DMS79 (cell line): ENCODE data around the gene NOSTRIN.
"Not testable (repeated sequence)": the region's sequence is repeated elsewhere in the genome, so short reads cannot be mapped to it uniquely, and the experiment has no call there.

ENCODE experiments used
- DNase-seq: peaks from one replicate; lab custom pipeline; 2025; lab: John Stamatoyannopoulos, UW

Gene NOSTRIN

DNA sequence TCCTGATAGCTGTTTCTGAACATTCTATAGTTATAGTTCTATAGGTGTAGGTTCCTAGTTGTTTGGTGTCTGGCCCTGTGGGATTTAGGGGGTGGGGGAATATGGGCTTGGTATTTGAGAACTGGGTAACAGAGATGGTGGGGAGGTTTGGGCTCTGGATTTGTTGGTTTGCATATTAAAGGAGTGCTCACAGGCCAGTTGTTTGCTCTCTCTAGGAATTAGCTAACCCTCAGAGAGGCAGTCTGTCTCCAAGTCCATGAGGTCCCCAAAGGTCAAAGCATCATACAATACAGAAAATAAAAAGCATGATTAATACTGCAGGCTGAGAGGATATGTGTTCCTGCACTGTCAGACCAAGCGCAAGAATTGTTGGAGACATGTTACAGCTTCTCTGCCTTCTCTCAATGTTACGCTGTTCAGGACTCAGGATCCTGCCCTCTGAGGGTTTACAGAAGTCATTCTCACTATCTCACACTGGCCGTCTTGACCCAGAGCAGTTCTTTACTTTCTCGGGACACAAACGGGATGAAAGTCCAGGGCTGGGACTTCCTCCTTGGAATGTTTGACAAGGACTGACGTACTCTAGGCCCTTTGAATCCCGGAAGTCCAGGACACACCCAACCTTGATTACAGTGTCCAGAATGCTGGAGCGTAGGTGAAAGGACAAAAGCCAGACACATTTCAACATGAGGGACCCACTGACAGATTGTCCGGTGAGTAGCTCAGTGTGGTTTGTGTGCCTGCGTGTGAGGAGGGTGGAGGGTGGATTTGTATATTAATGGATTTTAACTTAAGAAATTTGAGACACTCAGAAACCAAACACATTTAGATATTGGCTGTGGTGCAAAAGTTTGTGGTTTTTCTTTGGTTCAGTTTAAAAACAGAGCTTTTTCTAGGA lies at the start of gene NOSTRIN:
Gene NOSTRIN (plus strand): TSS at position 677 of the 898 bp plus-strand sequence. CDS start 10 bp downstream, at position 687.
- DNase-seq: no peak

DNA sequence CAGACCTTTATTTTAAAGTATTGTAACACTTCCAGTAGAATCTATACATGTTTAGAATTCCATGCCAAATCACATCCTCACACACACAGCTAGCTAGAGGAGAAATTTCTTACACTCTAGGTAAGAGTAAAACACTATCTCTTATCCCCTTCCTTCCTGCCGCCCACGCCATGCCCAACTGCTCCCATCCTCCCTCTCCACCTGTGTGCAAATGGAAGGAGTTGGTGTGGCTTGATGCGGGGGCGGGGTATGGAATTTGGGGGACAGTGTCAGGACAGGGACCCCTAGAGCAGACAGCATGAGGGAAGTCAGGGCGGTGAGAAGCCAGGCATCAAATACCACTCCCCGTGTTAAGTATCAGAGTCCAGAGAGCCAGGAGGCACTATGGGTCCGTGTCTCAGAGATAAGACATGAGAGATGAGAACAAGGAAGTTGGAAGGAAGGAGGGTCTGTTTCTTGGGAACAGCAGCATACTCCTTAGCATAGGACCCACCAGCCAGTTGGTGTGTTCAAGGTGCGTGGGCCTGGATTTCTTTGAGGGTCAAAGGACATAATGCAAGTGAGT lies 48.6 kb upstream of the NOSTRIN start:
- no peak for DNase-seq

DNA sequence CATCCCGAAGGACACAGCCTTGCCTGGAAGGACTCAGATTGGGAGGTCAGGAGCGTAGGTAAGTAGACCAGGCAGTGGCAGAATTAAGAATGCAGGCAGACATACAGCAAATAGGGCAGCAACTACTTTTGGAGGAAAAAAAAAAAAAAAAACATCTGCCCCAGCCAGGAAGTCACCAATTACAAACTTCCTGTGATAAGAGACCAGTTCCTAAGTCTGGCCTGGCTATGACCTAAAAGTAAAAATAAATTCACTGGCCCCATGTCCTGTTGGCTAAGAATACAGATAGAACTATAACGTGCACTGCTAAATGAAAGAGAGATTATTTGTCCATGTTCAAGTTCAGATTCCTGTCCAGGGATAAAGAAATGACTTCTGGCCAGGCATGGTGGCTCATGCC lies 45.2 kb upstream of the NOSTRIN start:
- no peak for DNase-seq

DNA sequence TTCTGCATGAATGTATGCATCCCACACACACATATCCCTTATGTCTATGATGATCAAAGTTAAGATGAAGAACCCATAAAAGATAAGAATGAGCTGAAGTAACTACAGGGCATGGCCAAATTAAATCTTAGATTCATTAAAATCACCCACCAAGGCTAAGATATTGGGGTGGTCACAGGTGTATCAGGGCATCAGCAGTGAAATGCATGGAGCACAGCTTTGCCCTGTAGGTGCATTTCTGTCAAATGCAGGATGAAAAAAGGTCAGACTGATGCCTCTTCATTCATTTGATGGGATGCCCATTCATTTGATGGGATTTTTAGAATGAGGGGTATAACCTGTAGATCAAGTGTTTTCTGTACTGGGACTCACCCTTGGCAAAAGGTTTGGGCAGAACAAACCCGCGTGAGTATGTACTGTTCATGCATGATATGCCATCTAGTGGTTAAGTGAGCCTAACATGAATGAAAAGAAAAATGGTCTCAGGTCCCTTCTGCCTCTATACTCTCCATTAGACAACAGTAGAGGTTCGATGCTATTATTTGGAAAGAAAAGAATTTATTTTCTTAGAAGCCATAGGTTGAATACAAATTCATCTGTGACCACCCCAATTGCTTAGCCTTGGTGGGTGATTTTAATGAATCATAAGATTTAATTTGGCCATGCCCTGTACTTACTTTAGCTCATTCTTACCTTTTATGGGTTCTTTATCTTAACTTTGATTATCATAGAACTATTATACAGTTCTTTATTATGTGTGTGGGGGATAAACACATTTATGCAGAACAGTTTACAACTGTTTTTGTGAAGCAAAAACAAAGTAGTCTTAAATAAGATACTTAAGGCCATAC lies 43.2 kb upstream of the NOSTRIN start:
- DNase-seq: no peak

- no peak for DNase-seq
These were observed 37.0 kb upstream of the NOSTRIN start for GRCh38 chr2:168765401-168765800.

DNA sequence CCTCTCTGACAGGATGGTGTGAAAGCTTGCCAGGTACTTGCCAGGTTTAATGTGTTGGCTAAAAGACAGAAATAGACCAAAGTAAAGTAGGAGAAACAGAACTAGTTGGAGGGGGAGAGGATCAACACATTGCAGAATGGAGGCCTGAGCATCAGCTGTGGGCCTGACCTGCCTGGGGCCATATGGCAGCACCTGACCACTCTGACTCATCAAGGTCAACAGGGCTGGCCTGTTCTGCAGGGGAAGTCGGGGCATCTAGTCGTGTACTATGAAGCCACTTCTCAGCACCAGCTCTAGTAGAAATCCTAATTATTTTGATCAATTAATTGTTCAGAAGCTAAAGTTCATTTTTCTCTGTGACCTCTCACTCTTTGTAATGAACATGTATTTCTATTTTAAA lies 35.8 kb upstream of the NOSTRIN start:
- DNase-seq: no peak

DNA sequence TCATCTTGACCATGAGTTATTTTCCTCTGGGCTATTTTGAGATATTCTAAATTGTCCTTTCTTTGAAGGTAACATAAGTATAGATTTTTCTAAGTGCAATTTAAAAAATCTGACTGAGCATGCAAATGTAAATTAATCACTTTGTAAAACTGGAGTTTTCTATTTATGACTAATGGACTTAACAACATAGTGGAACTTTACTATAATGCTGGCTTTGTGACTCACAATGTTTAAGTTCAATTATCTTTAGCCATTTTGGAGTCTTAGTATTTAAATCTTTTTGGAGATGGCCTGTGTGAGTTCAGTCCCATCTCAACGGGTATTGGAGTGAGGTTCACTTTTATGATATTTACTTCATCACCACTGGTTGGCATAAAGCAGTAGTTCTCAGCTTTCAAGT lies 35.2 kb upstream of the NOSTRIN start:
- DNase-seq: no peak

GRCh38 chr2:168768357-168768756 lies 34.1 kb upstream of the NOSTRIN start:
- not testable (repeated sequence) for DNase-seq

DNA sequence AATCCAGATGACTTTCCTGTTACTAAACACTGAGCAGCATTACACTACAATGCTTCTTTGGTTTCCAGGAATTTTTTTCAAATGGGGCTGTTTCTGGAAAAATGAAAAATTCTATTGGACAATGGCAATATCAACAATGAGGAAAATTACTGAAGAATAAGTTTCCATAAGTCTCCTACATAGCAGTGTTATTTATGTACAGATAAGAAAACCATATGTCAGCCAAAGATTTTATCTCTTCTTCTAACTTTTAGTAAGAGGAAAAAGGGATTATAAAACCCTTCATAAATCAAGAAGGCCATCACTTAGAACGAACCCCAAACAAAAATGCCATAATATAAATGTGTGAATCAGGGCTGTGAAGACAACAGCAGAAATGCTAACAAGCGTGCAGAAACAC lies 31.6 kb upstream of the NOSTRIN start:
- no peak for DNase-seq

- no peak for DNase-seq
These were observed 29.7 kb upstream of the NOSTRIN start for GRCh38 chr2:168772704-168773103.

DNA sequence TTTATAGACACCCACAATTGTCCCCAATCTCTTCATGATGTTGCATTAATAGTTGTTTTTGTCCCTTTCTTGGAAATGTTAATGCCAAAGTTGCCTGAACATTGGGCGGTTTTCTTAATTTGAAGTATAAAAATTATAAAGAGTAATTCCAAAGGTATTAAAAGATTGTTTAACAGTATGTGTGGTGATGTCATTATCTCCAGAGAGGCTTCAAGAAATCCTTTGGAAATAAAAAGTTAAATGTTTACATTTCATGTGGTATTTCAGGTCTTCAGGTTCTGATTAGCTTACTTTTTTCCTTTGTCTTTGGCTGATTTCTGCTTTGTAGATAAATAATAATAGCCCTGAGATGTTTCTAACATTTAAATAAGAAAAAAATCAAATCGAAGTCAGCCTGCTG lies 29.3 kb upstream of the NOSTRIN start:
- DNase-seq: no peak

DNA sequence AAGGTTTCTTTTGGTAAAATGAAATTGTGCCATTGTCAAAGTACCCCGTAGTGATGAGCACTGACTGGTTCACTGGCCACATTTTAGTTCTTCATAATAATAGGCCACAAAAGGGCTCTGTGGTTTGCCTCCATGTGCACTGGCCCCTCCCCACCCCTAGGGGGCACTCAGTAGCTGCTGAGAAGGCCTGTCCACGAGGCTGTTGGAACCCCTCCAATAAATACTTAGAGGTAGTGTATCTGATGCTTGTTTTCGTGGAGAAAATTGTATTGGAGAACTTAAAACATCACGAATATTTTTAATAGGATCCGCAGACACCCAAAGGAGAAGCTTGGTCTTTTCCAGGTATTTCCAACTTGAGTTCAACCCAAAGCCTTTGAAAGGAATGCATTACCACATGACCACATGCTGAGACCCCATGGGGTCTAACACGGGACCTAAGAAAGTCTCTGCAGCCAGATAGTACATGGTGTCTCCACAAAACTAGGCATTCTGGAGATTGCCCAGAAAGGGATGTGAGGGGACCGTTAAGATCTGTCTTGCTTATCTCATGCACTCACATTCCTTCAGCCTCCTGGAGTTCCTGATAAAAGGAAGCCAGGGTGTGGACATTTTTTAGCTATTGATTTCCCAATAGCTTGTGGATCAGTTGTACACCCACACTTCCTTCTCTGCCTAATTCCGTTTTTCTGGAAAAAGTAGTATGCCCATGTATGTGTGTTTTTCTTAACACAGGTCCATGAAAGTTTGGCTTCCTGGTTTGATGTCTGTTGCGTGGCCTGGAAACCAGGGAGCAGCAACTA lies 28.5 kb upstream of the NOSTRIN start:
- no peak for DNase-seq

DNA sequence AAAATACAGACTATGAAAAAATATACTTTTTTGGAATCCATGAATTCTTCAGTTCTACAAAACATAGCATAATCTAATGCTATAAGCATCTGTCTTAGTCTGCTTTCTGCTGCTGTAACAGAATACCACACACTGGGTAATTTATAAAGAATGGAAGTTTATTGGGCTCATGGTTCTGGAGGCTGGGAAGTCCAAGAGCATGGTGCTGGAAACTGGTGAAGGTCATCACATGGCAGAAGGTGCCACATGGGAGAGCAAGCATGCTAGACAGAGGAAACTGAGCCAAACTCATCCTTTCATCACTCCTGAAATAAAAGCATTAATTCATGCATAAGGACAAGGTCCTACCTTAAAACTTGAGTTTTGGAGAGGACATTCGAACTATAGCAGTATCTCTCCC lies 26.6 kb upstream of the NOSTRIN start:
- no peak for DNase-seq

GRCh38 chr2:168780669-168781071 lies 21.8 kb upstream of the NOSTRIN start:
- DNase-seq: no peak

DNA sequence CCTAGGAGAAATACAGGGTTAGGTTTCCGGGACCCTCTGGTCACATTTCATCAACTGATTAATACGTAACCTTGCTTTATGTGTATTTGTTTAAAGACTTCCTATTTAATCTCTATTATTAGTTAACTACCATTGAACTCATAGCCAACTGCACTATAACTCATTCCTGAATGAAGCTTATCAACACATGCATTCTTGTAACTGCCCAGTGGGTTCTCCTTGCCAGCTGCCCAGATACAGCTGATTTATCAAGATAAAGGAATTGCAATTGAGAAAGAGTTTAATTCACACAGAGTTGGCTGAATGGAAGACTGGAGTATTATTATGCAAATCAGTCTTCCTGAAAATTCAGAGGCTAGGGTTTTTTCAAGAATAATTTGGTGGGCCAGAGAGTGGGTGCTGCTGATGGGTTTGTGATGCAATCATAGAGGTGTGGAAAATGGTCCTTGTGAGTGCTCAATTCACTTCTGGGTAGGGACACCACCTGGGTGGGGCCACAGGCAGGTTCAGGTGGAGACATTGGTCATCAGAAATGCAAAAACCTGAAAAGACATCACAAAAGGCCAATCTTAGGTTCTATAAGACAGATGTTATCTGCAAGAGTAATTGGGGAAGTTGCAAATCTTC lies 21.1 kb upstream of the NOSTRIN start:
- DNase-seq: no peak

- DNase-seq: no peak
These were observed 20.2 kb upstream of the NOSTRIN start for GRCh38 chr2:168782271-168782670.

- DNase-seq: no peak
These were observed 17.4 kb upstream of the NOSTRIN start for GRCh38 chr2:168784993-168785392.

- no peak for DNase-seq
These were observed 15.2 kb upstream of the NOSTRIN start for GRCh38 chr2:168787098-168787781.

DNA sequence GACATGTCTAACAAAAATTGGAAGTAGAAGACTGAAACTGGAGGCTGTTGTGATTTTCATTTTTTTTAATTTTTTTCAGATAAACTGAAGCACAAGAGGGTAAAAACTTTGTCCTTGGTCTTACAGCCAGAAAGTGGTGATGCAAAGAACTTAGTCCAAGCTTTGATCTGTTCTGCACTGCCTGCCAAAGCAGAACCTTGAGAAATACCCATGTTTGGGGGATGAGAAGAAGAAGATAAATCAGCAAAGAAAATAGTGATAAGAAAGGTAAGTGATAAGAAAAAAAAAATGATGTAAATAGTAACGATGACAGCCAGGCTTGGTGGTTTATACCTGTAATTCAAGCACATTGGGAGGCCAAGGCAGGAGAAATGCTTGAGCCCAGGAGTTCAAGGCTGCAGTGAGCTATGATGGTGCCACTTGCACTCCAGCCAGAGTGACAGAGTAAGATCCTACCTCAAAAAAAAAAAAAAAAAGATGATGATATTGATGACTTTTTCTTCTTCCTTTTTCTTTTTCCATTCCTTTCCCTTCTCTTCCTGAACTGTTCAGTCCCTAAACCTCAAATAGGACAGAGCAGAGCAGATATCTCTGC lies 14.6 kb upstream of the NOSTRIN start:
- no peak for DNase-seq

DNA sequence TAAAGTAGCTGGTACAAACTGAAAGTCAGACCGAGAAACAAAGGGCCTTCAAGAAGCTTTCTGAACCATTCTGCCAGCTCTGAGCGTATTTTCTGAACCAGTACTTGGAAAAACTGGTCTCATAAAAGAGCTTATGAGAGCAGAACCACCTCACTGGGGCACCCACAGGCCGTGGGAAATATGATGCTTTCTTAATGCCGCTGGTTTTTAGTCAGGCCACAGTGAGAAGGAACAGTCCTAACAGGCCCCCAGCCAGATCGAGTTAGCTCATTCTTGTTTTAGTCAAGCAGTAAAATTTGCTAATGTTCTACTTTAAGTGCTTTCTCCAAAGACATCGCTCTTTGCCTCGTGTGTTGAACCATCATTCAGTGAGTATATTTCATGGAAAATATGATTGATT lies 12.7 kb upstream of the NOSTRIN start:
- DNase-seq: no peak
